Mesenchymal stem cell (in vitro differentiated cells and primary cell): ENCODE measurements around the gene MACROD2.

ENCODE experiments used
- DNase-seq: peaks from one replicate; pipeline ENCODE4 v3.0.0-alpha.2; 2013
- H2AFZ ChIP-seq: one replicate; pipeline ENCODE4 v1.6.1; 2013; ENCODE audit warnings: low read depth, mild to moderate bottlenecking, control low read depth, inconsistent platforms, low read length, moderate library complexity
- H2AK5ac ChIP-seq: 2 replicates; pipeline ENCODE4 v1.6.1; 2013; ENCODE audit warnings: low read length, moderate library complexity, mild to moderate bottlenecking, inconsistent platforms; ENCODE audit not compliant: severe bottlenecking
- H2BK120ac ChIP-seq: one replicate; pipeline ENCODE4 v1.6.1; 2013; ENCODE audit warnings: low read depth, mild to moderate bottlenecking, inconsistent platforms, low read length, moderate library complexity
- H2BK12ac ChIP-seq, 2 experiments: one replicate each; pipeline ENCODE4 v1.6.1; 2013; ENCODE audit warnings: inconsistent platforms in 2 of 2, low read length in 2 of 2, mild to moderate bottlenecking in 2 of 2, moderate library complexity in 2 of 2, control low read depth in 1 of 2
- H2BK15ac ChIP-seq: one replicate; pipeline ENCODE4 v1.6.1; 2013; ENCODE audit warnings: mild to moderate bottlenecking, low read depth, inconsistent platforms; ENCODE audit not compliant: poor library complexity, severe bottlenecking
- H2BK5ac ChIP-seq: 2 replicates; pipeline ENCODE4 v1.6.1; 2013; ENCODE audit warnings: low read depth, mild to moderate bottlenecking, low read length, control low read depth, inconsistent platforms; ENCODE audit not compliant: poor library complexity, severe bottlenecking
- H3K14ac ChIP-seq, 2 experiments: one replicate each; pipeline ENCODE4 v1.6.1; 2013; ENCODE audit warnings: inconsistent platforms in 2 of 2, low read length in 2 of 2, control low read depth in 1 of 2, mild to moderate bottlenecking in 1 of 2, moderate library complexity in 1 of 2
- H3K18ac ChIP-seq, 2 experiments: one replicate each; pipeline ENCODE4 v1.6.1; 2013; ENCODE audit warnings: inconsistent platforms in 2 of 2, low read length in 2 of 2, control low read depth in 1 of 2, low read depth in 1 of 2, mild to moderate bottlenecking in 1 of 2
- H3K23ac ChIP-seq, 2 experiments: one replicate each; pipeline ENCODE4 v1.6.1; 2013; ENCODE audit warnings: inconsistent platforms in 2 of 2, low read length in 2 of 2, mild to moderate bottlenecking in 2 of 2, moderate library complexity in 2 of 2, control low read depth in 1 of 2
- H3K27ac ChIP-seq: 2 replicates; pipeline ENCODE4 v1.5.1; 2013; ENCODE audit warnings: mild to moderate bottlenecking, moderate library complexity, low read length, control low read depth, inconsistent platforms; ENCODE audit not compliant: poor library complexity, severe bottlenecking
- H3K27me3 ChIP-seq, 2 experiments: 2 replicates each; pipeline versions ENCODE4 v1.6.1 to v1.7.0; 2013; ENCODE audit warnings: low read length in 2 of 2, mild to moderate bottlenecking in 2 of 2, moderate library complexity in 2 of 2, control low read depth in 1 of 2, inconsistent platforms in 1 of 2; ENCODE audit not compliant: control insufficient read depth in 1 of 2, insufficient read depth in 1 of 2
- H3K36me3 ChIP-seq, 2 experiments: 2 replicates each; pipeline versions ENCODE4 v1.6.1 to v1.7.0; 2013; ENCODE audit warnings: low read length in 2 of 2, control low read depth in 1 of 2, inconsistent platforms in 1 of 2, low read depth in 1 of 2, mild to moderate bottlenecking in 1 of 2; ENCODE audit not compliant: insufficient read depth in 2 of 2, control insufficient read depth in 1 of 2
- H3K4ac ChIP-seq, 2 experiments: one replicate each; pipeline ENCODE4 v1.6.1; 2013; ENCODE audit warnings: inconsistent platforms in 2 of 2, low read length in 2 of 2, mild to moderate bottlenecking in 2 of 2, moderate library complexity in 2 of 2, control low read depth in 1 of 2, low read depth in 1 of 2
- H3K4me1 ChIP-seq: 2 replicates; pipeline ENCODE4 v1.6.1; 2013; ENCODE audit warnings: low read depth, low read length, control low read depth; ENCODE audit not compliant: control insufficient read depth, insufficient read depth
- H3K4me2 ChIP-seq: 2 replicates; pipeline ENCODE4 v1.6.1; 2013; ENCODE audit warnings: low read length, mild to moderate bottlenecking, inconsistent platforms; ENCODE audit not compliant: poor library complexity, severe bottlenecking
- H3K4me3 ChIP-seq, 2 experiments: 2 replicates each; pipeline versions ENCODE4 v1.5.1 to v1.7.0; 2013; ENCODE audit warnings: low read length in 2 of 2, mild to moderate bottlenecking in 2 of 2, control low read depth in 1 of 2, low read depth in 1 of 2; ENCODE audit not compliant: insufficient read depth in 1 of 2
- H3K79me1 ChIP-seq: replicated peaks from 2 replicates; pipeline ENCODE4 v1.6.1; 2013; ENCODE audit warnings: mild to moderate bottlenecking, control low read depth, low read length, inconsistent platforms; ENCODE audit not compliant: poor library complexity, severe bottlenecking
- H3K9ac ChIP-seq: 2 replicates; pipeline ENCODE4 v1.7.0; 2013; ENCODE audit warnings: mild to moderate bottlenecking, low read length, moderate library complexity
- H3K9me3 ChIP-seq: 2 replicates; pipeline ENCODE4 v1.7.0; 2013; ENCODE audit warnings: mild to moderate bottlenecking, low read length; ENCODE audit not compliant: control insufficient read depth
- H4K8ac ChIP-seq: one replicate; pipeline ENCODE4 v1.6.1; 2013; ENCODE audit warnings: inconsistent platforms, mild to moderate bottlenecking, low read length, moderate library complexity
- H4K91ac ChIP-seq: one replicate; pipeline ENCODE4 v1.6.1; 2013; ENCODE audit warnings: mild to moderate bottlenecking, low read length, inconsistent platforms
- WGBS: methylation state at CpG from one replicate; pipeline ENCODE4 v1.1.7; 2013; ENCODE audit warnings: mixed read lengths; 5-methylcytosine and 5-hydroxymethylcytosine counted together

The MACROD2 gene

DNA sequence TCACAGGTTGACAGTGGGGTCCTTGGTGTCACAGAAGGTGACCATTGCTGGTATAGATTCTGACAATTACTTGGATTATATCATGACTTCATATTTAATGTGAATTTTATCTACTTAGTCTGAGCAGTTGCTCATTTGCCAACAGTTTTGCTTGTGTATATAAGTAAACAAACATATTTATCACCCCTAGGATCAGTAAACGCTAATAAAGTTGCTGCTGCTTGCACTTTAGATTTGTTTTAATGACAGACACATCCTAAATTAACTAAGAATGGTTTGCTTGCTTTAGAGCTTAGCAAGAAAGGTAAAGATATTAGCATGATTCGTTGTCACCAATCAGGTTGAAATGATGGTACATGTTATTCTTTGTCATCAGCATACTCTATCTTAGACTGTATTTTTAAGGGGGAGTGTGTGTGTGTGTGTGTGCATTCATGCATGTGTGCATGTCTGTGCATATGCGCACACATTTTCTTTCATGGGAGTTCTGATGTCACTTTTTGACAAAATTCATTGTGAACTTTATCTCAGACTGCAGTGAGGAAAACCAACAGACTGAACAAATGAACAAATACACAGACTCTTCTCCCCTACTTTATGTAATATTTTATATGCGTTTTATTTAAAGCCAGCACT, 1124.7 kb downstream of the MACROD2 start:
- Histone ChIP-seq H2BK15ac (no peak overlapping the region), H4K8ac (no peak overlapping the region), H3K79me1 (no peaks in the 10 kb centered on the region), H3K27ac (no peak overlapping the region), H3K4me1 (no peaks in the 10 kb centered on the region), H2AFZ (no peak overlapping the region), H3K9me3 (no peaks in the 10 kb centered on the region), H3K9ac (no peak overlapping the region), H3K27me3 (no peaks in the 10 kb centered on the region), H2BK5ac (no peak overlapping the region), H3K4me3 (no peak overlapping the region), H3K14ac (no peak overlapping the region), H2BK12ac (no peak overlapping the region), H4K91ac (no peak overlapping the region), H2AK5ac (no peak overlapping the region), H3K36me3 (no peaks in the 10 kb centered on the region), H3K4ac (no peak overlapping the region), H3K4me2 (no peak overlapping the region), H3K18ac (no peak overlapping the region), H3K23ac (no peak overlapping the region), H2BK120ac (no peak overlapping the region)
- DNase-seq = no peak
- WGBS = 94% methylated on average over 2 of the region's 4 CpGs

DNA sequence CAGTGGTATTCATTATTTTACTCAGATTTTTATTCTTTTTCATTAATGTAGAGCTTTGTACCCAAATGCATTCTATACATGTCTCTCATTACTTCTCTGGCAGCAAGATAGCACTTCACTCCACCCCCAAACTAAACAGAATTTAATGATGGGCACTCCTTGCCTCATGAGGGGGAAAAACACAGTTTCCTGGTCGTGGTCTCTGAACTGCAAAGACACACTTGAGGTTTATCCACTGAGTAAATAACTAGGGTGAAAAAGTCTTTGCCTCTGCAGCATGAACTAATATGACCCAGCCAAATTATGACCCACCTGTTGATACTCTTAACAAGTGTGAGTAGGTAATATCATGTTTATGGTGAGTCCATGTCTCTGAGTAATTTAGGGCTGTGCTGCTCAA, 1127.3 kb downstream of the MACROD2 start:
- H3K79me1 ChIP-seq = no peaks in the 10 kb centered on the region
- no peak overlapping the region for H2AK5ac ChIP-seq
- H2BK120ac ChIP-seq = no peak overlapping the region
- no peak overlapping the region for H3K4me2 ChIP-seq
- H3K27me3 ChIP-seq = no peaks in the 10 kb centered on the region
- DNase-seq = no peak
- H4K91ac ChIP-seq = no peak overlapping the region
- no peak overlapping the region for H4K8ac ChIP-seq
- no peak overlapping the region for H2BK5ac ChIP-seq
- no peaks in the 10 kb centered on the region for H3K4me1 ChIP-seq
- H3K9me3 ChIP-seq = no peaks in the 10 kb centered on the region
- H2BK15ac ChIP-seq = no peak overlapping the region
- H2AFZ ChIP-seq = no peak overlapping the region
- no peak overlapping the region for H2BK12ac ChIP-seq
- H3K4ac ChIP-seq = no peak overlapping the region
- no peaks in the 10 kb centered on the region for H3K36me3 ChIP-seq
- no peak overlapping the region for H3K23ac ChIP-seq
- no peak overlapping the region for H3K14ac ChIP-seq
- no CpG with 5 or more reads among the region's 1 CpG for WGBS
- H3K4me3 ChIP-seq = no peak overlapping the region
- no peak overlapping the region for H3K9ac ChIP-seq
- no peak overlapping the region for H3K18ac ChIP-seq
- no peak overlapping the region for H3K27ac ChIP-seq

DNA sequence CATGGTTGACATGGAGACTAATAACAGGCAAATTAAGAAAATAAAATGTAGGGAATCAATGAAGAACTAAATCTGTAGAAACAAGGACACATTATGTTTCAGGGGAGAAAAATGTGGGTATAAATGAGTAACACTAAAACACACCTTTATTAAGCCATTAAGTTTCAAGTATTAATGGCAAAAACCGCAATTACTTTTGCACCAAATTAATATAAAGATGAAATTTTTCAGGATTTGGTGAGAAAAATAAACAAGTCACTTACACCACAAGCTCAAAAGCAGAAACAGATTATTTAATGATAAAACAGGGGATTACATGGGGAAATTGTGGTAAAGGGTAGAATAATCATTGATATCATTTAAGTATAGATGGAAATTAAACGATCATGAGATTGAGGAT, 1135.9 kb downstream of the MACROD2 start:
- no peak overlapping the region for H3K9ac ChIP-seq
- H2AFZ ChIP-seq = no peak overlapping the region
- H4K8ac ChIP-seq = no peak overlapping the region
- no peaks in the 10 kb centered on the region for H3K4me1 ChIP-seq
- no peak overlapping the region for H2BK12ac ChIP-seq
- no peaks in the 10 kb centered on the region for H3K9me3 ChIP-seq
- no peak overlapping the region for H3K27ac ChIP-seq
- H3K4me3 ChIP-seq = no peak overlapping the region
- H2AK5ac ChIP-seq = no peak overlapping the region
- H2BK15ac ChIP-seq = no peak overlapping the region
- no peak overlapping the region for H3K23ac ChIP-seq
- H3K14ac ChIP-seq = no peak overlapping the region
- no peak overlapping the region for H3K18ac ChIP-seq
- H3K4ac ChIP-seq = no peak overlapping the region
- no peak for DNase-seq
- H3K79me1 ChIP-seq = no peaks in the 10 kb centered on the region
- no peaks in the 10 kb centered on the region for H3K36me3 ChIP-seq
- no CpG with 5 or more reads among the region's 2 CpGs for WGBS
- no peak overlapping the region for H2BK120ac ChIP-seq
- H2BK5ac ChIP-seq = no peak overlapping the region
- H3K27me3 ChIP-seq = no peaks in the 10 kb centered on the region
- H3K4me2 ChIP-seq = no peak overlapping the region
- H4K91ac ChIP-seq = no peak overlapping the region

DNA sequence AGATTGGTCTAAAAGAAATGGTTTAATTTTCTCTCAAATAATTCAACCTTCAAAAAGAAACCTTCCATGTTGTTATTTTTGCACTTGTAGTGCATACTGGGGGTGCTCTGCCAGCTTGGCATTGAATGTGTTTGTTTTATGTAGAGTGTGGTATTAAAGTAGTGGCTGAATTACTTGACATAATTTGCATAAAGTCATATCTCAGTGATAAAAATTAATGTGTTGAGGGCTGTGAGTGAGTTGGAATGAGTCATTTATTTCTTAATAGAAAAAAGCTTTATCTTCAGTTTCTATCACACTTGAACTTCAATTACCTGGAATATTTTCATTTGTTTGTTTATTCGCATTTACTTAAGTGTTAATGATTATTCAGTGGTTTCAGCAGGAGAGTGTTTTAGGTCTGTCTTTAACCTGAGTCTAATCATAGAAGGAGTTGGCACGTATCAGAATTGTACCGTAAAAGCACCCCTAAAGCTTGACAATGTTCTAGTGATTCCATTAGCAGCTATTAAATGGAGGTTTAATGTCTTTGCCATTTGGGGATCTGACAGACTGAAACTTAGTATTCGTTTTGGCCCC, 1143.3 kb downstream of the MACROD2 start:
- Histone ChIP-seq H3K4me1 (no peaks in the 10 kb centered on the region), H3K36me3 (no peaks in the 10 kb centered on the region)
- WGBS = 93% methylated on average over 3 of the region's 4 CpGs

More for the DNA sequence above, 1143.3 kb downstream of the MACROD2 start:
- H2BK12ac ChIP-seq = no peak overlapping the region
- no peak overlapping the region for H3K27ac ChIP-seq
- no peak for DNase-seq
- H3K27me3 ChIP-seq = no peaks in the 10 kb centered on the region
- H3K9ac ChIP-seq = no peak overlapping the region
- no peak overlapping the region for H3K4me3 ChIP-seq
- no peak overlapping the region for H2AK5ac ChIP-seq
- H3K9me3 ChIP-seq = no peaks in the 10 kb centered on the region
- H3K18ac ChIP-seq = no peak overlapping the region
- no peak overlapping the region for H3K4ac ChIP-seq
- no peak overlapping the region for H3K4me2 ChIP-seq
- H4K8ac ChIP-seq = no peak overlapping the region
- H2BK15ac ChIP-seq = no peak overlapping the region
- H2BK120ac ChIP-seq = no peak overlapping the region
- no peaks in the 10 kb centered on the region for H3K79me1 ChIP-seq
- no peak overlapping the region for H2AFZ ChIP-seq
- H3K14ac ChIP-seq = no peak overlapping the region
- no peak overlapping the region for H4K91ac ChIP-seq
- no peak overlapping the region for H2BK5ac ChIP-seq
- no peak overlapping the region for H3K23ac ChIP-seq
